Ovary (tissue), 1 donor: ENCODE measurements around the gene SERPINB8.

Source experiments
- EP300 ChIP-seq: sonication (generic); formaldehyde crosslinking; IDR thresholded peaks from one replicate; pipeline ENCODE4 v1.6.1; 2017; ENCODE audit warnings: antibody characterized with exemption
- POLR2A ChIP-seq: fragments of 450-650 bp; IDR thresholded peaks from one replicate; pipeline ENCODE4 v1.6.1; 2017; ENCODE audit warnings: antibody characterized with exemption, mild to moderate bottlenecking, moderate library complexity

- TF ChIP-seq POLR2A (no peak), EP300 (no peak)
Observed at GRCh38 chr18:63970809-63971205, 926 bp downstream of the SERPINB8 start.
